NCI-H446 treated with DMSO at 0.1 percent for 48 hours (cell line): ENCODE measurements around the gene GATA3.
"Not testable (repeated sequence)": the region's sequence is repeated elsewhere in the genome, so short reads cannot be mapped to it uniquely, and the experiment has no call there.

Experiments used
- DNase-seq: peaks from one replicate; lab custom pipeline; 2025; lab: John Stamatoyannopoulos, UW

Gene GATA3

DNA sequence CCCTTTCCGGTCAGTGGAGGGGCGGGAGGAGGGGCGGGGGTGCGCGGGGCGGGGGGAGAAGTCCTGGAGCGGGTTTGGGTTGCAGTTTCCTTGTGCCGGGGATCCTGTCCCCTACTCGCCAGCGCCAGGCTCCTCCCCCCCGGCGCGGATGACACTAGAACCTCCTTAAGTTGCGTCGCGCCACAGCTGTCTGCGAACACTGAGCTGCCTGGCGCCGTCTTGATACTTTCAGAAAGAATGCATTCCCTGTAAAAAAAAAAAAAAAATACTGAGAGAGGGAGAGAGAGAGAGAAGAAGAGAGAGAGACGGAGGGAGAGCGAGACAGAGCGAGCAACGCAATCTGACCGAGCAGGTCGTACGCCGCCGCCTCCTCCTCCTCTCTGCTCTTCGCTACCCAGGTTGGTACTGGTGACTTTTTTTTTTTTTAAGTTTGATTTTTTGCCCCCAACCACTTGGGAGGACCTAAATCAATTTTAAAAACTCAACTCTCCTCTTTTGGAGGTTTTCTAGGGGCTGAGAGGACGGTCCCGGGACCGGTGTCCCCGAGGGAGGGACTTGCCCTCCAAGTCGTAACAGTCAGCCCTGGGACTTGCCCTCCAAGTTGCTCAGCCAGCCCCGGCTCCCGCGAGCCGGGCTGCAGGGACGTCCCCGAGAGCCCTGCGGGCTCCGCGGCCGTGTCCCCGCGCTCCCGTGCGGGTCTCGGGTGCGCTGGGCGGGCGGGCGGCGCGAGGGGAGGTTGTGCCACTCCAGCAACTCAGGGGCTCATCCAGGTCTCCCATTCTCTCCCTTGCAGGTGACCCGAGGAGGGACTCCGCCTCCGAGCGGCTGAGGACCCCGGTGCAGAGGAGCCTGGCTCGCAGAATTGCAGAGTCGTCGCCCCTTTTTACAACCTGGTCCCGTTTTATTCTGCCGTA lies at the start of gene GATA3:
GATA3 (plus strand) TSS at position 195 of the 914 bp plus-strand sequence. CDS start 968 bp downstream, outside the sequence.
- no peak for DNase-seq

DNA sequence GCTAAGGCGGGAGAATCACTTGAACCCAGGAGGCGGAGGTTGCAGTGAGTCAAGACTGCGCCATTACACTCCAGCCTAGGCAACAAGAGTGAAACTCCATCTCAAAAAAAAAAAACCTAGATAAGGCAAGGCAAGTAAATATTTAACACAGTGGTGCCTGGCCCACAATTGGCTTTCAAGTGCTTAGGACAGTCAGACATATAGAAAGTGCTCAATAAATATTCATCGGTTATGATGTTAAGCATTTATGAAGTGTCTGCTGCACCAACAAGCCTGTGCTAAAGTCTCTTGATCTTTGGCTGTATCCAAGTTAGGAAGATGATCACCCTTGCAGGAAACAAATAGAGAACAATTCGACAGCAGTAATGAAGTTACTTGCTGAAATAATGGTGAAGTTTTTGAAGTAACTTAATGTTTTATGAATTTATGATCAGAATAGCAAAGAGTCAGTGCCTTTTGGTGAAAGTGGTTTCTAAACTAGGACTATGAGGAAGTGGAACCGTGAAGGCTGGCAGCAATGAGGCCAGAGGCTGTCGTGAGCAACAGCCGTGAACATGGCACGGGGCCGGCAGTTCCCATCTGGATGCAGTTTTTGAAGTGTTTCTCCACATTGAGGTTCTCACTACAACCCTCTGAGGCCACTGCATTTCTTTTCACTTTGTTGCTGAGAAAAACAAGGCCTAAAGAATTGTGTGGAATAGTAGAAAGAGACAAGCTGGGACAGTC lies 48.1 kb upstream of the GATA3 start:
- no peak for DNase-seq

- no peak for DNase-seq
These were observed 45.5 kb upstream of the GATA3 start for GRCh38 chr10:8009031-8009430.

- DNase-seq, result no peak
These were observed 41.5 kb upstream of the GATA3 start for GRCh38 chr10:8013006-8013405.

GRCh38 chr10:8013619-8014018 lies 40.9 kb upstream of the GATA3 start:
- DNase-seq, result no peak

DNA sequence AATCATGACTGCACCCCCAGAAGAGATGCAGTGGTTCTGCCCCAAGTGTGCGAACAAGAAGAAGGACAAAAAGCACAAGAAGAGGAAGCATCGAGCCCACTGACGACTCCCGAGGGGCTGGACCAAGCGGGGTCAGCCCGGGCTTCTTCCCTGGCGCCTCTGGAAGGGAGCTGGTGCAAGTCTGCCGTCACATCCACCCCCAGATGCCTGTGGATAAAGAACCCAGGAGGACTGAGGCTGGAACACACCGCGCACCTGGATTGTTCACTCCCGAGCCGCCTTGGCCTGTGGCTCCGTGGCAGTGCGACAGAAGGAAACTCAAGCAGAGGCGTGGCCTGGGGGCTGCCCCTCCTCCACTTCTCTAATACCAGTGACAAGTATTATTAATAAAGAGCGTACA lies 39.8 kb upstream of the GATA3 start:
- no peak for DNase-seq

DNA sequence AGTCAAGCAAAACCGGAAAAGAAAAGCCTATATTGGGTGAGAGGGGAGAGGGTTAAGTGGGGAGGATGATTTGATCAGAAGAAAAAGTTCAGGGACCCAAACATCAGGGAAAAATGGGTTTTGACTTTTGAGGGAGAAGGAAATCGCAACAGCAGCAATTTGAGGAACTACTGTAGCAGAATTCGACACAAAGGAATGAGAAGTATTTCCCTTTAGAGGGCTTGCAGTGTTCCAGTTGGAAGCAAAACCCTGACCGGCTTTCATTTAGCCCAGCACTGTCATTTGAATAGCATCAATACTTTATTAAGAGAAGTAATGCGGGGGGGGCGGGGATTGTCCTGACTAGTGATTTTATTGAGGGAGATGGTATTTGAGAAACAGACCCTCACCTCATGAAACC lies 37.2 kb upstream of the GATA3 start:
- DNase-seq, result no peak

DNA sequence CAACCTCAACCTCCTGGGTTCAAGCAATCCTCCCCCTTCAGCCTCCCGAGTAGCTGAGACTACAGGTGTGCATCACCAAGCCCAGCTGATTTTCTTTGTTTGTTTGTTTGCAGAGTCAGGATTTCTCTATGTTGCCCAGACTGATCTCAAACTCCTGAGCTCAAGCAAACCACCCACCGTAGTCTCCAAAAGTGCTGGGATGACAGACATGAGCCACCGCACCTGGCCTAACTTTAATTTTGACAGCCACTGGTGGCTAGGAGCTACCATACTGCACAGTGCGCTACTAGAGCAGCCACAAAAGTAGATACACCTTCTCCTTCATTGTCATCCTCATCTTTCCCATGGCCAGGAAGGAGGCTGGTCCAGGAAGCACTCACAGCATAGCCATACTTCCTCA lies 31.2 kb upstream of the GATA3 start:
- no peak for DNase-seq

GRCh38 chr10:8023851-8024250 lies 30.6 kb upstream of the GATA3 start:
- DNase-seq, result no peak

DNA sequence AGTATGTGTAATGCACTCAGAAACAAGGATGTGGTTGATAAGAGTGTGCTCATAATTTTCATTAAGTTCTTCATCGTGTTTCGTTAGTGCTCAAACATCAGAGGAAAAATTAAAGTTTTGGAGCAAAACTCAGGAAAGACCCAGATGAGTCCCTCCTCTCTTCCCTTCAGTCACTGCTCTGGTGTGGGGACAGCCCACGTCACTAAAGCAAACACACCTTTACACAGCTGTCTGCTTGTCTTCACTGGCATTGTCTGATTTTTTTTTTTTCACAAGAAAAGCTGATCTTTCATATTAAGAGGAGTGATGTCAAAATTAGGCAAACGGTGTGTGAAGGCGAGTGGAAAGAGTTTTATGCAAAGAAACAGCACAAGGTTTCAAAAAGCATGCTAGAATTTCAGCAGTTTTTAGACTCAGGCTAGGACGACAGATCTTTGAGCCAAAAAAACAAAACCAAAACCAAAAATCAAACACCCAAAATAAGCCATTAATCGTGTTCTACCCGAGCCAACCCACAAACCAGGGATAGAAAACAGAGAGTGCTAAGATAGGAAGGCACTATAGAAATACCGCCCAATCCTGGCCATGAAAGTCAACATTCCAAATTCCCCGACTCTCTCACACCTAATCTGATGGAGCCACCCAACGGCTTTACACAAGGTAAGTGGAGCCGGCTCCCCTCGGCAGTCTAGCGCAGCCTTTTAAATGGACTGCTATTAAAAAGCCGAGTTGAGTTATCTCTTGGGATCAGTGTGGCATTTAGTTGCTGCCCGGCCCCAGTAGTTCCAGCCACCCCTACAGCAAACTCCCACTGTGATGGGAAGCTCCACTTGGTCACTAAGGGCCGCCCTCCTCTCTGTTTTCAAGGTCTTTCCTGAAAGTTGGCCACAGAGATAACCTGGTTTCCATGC lies 27.9 kb upstream of the GATA3 start:
- DNase-seq, result no peak

- not testable (repeated sequence) for DNase-seq
These were observed 23.3 kb upstream of the GATA3 start for GRCh38 chr10:8031211-8031610.

GRCh38 chr10:8032558-8032957 lies 21.9 kb upstream of the GATA3 start:
- no peak for DNase-seq

DNA sequence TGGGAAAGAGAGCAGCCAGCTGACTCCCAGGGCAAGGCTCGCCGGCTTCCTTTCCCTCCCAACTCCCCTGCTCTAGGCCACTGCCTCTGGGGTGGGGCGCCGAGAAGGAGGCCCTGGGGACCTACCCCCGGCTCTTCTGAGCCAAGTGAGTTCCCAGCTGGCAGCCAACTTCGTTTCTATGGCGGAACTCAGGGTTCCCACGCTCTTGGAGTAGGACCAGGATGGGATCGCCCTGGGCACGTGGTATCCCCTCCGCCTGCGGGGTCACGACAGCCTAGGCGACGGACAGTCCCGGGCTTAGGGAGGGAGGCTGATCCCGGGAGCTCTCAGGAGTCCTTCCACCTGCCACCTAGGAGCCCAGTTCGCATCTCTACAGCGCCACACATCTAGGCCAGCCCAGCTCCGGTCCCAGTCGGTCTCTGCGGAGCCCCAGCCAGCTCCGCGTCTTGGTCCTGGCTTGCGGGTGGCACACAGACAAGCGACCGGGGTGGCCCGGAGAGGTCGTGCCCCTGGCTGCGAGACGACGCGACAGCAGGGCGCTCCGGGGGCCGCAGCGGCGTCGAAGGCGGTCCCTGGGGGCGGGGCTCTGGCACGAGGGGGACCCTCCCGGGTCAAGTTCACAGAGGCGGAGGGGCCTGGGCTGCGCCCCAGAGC lies 20.5 kb upstream of the GATA3 start:
- no peak for DNase-seq

DNA sequence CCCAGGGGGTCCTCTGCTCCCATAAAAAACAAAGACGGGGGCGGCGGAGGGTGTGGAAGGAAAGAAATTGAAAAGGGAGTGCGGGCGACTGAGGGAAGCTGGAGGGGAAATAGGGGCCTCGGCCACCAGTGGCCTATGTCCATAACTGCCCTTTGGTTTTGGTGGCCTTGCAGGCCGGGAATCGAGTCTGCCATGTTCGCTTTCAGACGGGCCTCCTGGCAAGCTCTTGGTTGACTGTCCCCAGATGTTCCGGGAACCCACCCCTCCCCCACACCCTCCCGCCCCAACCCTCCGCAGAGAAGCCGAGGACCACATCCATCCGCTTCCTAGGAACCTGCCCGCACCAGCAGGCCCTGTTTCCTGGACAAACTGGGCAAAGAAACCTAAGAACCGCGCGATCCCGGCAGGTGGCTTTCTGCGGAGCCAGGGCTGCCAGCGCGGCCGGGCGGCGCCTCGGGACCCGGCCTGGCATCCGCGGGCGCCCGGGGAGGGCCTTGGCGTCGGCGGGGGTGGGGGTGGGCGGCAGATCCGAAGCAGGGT lies 20.0 kb upstream of the GATA3 start:
- no peak for DNase-seq

GRCh38 chr10:8035006-8035640 lies 19.4 kb upstream of the GATA3 start:
- DNase-seq, result no peak

GRCh38 chr10:8035641-8036470 lies 18.6 kb upstream of the GATA3 start:
- no peak for DNase-seq

GRCh38 chr10:8036506-8037198 lies 17.8 kb upstream of the GATA3 start:
- no peak for DNase-seq

GRCh38 chr10:8037199-8037801 lies 17.2 kb upstream of the GATA3 start:
- DNase-seq, result no peak
